Metanephros (tissue), 2 donors: Measurements from ENCODE around the gene NECTIN4. TPM values are rescaled to one million over a fixed set of nuclear protein-coding genes. Genes with fewer than 3 reads are reported as not detected.

Experiments
- small RNA-seq: library from RNA; depleted of rRNA; stranded (forward); fragments of <200 nt; gene quantifications from one replicate; pipeline ENCODE3, GENCODE V24; 2014; ENCODE audit warnings: low replicate concordance
- total RNA-seq: library from RNA; depleted of rRNA; stranded (reverse); fragments of >200 nt; gene quantifications from one replicate; pipeline ENCODE4 v1.2.3, GENCODE V29; 2014

Gene NECTIN4
- total RNA-seq, result 6.3 TPM

DNA sequence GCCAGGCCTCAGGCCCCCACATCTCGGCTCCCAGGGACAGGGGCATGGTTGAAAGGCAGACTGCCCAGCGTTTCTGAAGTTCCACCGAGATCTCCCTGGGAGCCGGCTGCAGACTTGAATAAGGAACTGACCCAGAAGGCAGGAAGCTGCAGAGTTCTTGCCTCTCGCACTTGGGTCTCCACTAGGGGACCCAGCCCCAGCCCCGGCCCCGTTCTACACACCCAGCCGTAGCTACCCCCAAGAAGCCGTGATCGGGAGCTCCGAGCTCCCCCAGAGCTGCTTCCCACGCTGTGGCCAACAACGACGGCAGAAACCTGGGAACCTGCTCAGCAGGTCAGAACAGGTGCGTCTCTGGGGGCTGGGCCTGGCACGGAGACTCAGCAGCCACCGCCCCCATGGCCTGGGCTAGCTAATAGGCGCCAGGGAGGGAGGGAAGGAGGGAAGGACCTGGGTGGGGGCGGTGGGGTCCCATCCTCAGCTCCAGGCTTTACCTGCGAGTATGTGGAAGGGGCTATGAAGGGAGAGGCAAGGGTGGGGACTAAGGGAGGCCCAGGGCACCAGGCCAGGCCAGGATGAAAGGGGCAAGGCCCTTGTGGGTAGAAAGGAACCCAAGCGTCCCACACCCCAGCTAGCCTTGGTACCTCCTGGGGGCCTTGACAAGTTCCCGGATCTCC is at the start of gene NECTIN4:
Gene NECTIN4 (minus strand): TSS at position 308 of the 674 bp plus-strand sequence. CDS start 262 bp downstream, at position 46.

DNA sequence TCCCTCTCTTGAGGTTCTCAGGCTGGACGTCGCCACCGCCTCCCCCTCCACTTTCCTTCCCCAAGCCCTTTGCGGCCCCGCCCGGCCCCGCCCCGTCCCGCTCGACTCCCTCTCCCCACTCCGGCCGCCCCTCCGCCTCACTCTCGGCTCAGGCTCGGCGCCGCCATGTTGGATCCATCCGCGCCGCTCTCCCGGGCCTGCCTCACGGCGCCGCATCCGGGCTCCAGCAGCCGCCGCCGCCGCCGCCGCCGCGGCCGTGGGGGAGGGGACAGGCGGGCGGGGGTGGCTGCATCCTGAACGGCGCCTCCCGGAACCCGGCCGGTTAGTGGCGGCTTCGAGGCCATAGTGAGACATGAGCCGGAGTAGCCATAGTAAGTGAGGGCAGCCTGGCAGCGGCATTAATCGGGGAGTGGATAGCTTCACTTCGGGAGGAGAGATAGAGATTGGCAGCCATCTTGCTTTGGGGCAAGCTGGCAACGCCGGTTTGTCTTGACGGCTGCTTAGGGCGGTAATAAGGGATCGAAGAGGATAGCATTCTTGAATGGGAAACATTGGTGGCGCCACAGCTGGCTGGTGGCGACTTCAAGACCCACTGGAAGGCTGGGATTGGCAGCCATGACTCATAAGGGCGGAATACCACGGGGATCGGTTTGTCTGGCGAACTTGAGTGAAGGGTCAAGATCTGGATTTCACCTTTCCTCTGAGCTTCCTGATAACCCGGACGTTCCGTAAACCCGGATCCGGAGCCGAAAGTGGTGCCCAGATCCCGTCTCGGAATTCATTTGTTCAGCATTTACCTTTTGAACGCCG is 43.3 kb upstream of the NECTIN4 start, which contains the start of gene DEDD:
Gene DEDD (minus strand): TSS at position 258 of the 810 bp plus-strand sequence. CDS start 8,205 bp downstream, outside the sequence.

DNA sequence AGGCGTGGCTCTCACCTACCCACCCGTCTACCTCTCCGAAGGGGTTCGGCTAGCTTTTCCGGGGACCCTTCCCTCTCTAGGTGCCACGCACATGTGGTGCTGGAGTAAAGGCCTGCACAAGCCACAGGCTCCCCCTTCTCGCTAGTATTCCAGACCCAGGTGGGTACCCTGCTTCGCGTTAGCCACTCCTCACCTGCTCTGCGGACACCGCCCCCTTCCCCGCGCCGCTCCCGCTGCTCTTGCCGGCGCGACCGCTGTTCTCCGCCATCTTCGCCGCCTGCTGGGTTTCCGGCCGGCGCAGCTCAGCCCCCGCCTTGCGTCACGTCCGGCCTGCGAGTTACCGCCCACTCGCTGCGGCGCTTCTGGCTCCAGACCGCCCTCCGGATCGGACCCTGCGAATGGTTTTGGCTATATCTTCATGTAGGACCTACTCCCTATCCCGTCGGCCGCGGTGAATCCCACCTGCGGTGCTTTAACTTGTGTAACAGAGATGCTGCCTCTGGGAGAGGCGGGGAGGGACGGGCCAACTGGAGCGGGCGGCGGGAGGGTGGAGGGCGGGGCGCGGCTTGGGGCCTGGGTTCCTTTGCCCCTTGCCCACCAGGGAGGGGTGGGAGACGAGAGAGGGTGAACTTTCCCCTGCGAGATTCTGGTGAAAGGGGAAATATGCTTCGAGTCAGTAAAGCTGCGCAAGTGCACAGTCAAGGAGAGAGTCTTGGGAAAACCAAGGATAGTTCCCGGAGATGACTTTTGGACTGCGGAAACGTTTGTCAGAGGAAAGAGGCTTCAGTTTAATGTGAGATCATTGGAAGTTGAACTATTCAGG is 28.6 kb upstream of the NECTIN4 start, which contains the start of the genes NIT1 and PFDN2:
Gene NIT1 (plus strand): TSS at position 347 of the 823 bp plus-strand sequence. CDS start 72 bp downstream, at position 419.
Gene PFDN2 (minus strand): TSS at position 279 of the 823 bp plus-strand sequence. CDS start 11 bp downstream, at position 268.

DNA sequence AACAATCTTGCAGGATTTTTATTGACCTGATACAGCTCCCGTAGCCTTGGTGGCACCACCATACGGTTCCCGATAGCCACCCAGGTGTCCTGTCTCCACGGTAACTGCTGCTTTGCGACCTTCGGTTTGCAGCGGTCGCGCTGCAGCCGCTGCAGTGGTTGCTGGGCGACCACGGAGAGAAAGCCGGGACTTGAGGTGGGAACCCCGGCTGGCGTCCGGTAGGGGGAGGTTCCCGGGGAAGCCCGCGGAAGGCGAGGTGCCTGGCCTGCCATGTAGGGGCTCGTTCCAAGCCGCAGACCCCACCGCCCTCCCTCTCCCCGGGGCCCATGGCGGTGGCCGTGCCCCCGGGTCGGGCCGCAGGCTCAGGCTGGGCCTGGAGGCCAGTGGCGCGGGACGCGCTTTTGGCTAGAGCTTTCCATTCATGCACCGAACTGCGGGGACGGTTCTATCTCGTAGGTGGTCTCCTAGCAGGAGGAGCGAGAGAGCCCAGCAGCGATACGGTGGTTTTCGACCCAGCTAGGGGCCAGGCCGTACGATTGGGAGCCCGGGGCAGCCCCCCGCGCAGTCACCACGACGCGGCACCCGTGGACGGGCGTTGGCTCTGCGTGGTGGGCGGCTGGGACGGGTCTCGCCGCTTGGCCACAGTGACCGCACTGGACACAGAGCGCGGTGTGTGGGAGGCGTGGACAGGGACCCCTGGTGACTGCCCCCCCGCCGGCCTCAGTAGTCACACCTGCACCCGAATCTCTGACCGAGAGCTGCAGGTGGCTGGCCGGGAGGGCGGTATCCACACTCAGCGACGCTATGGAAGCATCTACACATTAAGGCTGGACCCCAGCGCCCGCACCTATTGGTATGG is 9.1 kb upstream of the NECTIN4 start, which contains the start of gene KLHDC9:
Gene KLHDC9 (plus strand): TSS at position 152 of the 859 bp plus-strand sequence. CDS start 175 bp downstream, at position 327.

DNA sequence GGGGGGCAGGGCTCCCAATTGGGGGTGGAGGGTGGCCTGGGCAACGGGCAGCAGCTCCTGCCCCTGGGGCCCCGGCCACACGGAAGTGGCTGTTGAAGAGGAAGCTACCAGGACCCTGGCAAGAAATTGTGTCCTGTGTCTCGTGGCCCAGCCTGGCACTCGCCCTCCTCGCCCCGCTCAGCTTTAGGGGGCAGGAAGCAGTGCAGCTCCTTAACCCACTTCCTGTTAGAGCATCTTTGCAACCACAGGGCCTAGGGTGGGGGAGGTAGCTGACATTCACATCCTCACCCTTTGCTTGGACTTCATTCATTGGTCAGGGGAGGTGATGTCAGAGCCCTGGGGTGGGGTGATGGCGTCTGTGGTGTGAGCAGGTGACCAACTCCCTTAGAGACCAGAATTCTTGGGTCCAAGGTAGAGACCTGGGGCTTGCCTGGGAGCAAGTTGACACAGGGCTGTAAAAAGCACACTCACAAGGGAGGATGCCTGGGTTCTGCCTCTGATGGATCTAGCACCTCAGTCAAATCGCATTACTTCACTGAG is 19.6 kb downstream of the NECTIN4 start, which contains the start of gene ARHGAP30:
Gene ARHGAP30 (minus strand): TSS at position 161 of the 540 bp plus-strand sequence. CDS start 267 bp downstream, outside the sequence.

DNA sequence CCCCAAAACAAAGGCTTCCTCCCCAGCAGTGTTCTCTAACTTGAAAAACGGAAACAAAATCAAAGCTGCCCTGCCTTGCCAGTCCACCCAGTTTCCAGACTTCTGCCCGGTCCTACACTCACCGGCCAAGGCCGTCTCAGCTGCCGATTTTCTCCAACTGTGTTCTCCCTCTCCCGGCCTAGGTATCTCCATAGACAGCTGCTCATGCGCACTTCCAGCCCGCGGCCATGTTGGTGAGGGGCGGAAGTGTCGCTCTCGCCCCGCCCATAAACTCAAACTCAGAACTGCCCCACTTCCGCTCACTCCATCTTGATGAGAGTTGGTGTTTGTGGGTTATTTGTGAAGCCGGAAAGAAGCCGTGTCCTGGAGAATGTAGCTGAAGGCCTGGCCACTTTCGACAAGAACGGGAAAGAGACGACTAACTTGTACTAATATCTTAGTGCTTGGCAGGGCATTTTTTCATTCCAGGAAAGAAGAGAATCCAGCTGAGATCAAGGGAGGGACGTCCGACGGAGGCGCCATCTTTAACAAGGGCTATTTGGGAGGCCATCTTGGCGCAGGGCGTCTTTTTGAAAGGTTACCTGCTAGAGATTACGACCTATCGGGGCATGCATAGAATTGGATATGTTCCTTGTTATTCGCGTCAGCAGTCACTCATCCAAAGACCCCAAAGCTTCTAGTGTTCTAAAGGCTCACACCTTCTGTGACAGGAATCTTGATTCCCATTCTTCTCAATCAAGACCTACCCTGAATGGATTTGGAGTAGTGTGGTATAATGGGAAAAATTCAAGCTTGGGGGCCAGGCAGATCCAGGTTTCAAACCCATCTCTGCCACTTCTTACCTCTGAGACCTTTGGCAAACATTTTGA is 43.4 kb downstream of the NECTIN4 start, which contains the start of gene USF1:
Gene USF1 (minus strand): TSS at position 242 of the 869 bp plus-strand sequence. CDS start 2,702 bp downstream, outside the sequence.

DNA sequence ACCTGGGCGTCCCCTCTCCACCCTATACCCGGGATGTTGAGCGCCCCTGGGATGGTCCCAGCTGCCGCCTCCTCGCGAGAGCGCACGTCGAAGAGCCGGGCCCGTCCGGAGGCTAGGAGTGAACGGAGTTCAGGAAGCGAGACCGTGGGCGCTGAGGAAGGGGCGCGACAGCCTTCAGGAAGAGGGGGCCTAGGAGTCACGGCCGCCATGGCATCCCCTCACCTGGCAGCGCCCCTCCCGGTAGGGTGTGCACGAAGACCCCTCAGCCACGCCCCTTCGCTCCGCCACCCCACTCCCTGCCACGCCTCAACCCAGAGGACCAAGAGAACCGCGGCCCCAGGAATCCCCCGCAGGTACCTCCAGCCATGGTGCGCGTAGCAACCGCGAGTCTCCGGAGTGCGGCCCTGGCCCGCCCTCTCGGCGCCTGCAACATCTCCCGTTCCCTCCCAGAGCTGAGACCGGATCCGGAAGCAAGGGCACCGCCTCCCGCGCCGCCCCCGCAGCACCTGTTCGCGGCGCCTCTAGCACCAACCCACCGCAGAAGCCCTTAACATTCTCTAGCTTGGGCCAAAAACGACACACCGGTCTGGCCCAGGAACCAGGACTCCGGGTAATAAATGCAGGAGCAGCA is 50.7 kb downstream of the NECTIN4 start, which contains the start of gene TSTD1:
Gene TSTD1 (minus strand): TSS at position 442 of the 631 bp plus-strand sequence. CDS start 75 bp downstream, at position 367.

Small RNA genes within 50 kb of the gene (small RNA-seq; reads per million reads assigned to genes)
- not detected for gene AL591806.2

Other genes starting within 250 kb of the NECTIN4 start
- gene CD244, start 226.7 kb downstream of the NECTIN4 start, total RNA-seq, result 0.93 TPM
- gene ITLN1, start 204.4 kb downstream of the NECTIN4 start, total RNA-seq, result 3.2 TPM
- gene ITLN2, start 134.7 kb downstream of the NECTIN4 start, total RNA-seq, result not detected
- 96.5 TPM for gene F11R, start 68.4 kb downstream of the NECTIN4 start, total RNA-seq
- gene TSTD1, start 50.6 kb downstream of the NECTIN4 start, total RNA-seq, result 56.5 TPM
- gene USF1, start 43.6 kb downstream of the NECTIN4 start, total RNA-seq, result 63.2 TPM
- gene ARHGAP30, start 19.7 kb downstream of the NECTIN4 start, total RNA-seq, result 5.5 TPM
- 10.7 TPM for gene KLHDC9, start 8.8 kb upstream of the NECTIN4 start, total RNA-seq
- 16.2 TPM for gene PFDN2, start 28.5 kb upstream of the NECTIN4 start, total RNA-seq
- 43.4 TPM for gene NIT1, start 28.5 kb upstream of the NECTIN4 start, total RNA-seq
- 22.9 TPM for gene DEDD, start 43.1 kb upstream of the NECTIN4 start, total RNA-seq
- 58.5 TPM for gene UFC1, start 64.4 kb upstream of the NECTIN4 start, total RNA-seq
- 27.8 TPM for gene USP21, start 69.9 kb upstream of the NECTIN4 start, total RNA-seq
- gene PPOX, start 76.9 kb upstream of the NECTIN4 start, total RNA-seq, result 26.1 TPM
- 40.8 TPM for gene B4GALT3, start 87.9 kb upstream of the NECTIN4 start, total RNA-seq
- 1.3 TPM for gene ADAMTS4, start 109.5 kb upstream of the NECTIN4 start, total RNA-seq
- gene NDUFS2, start 112.8 kb upstream of the NECTIN4 start, total RNA-seq, result 161 TPM
- 21.9 TPM for gene FCER1G, start 125.7 kb upstream of the NECTIN4 start, total RNA-seq
- gene APOA2, start 134.1 kb upstream of the NECTIN4 start, total RNA-seq, result 0.70 TPM
- gene TOMM40L, start 136.5 kb upstream of the NECTIN4 start, total RNA-seq, result 13.1 TPM
- 0.23 TPM for gene NR1I3, start 148.6 kb upstream of the NECTIN4 start, total RNA-seq
- gene PCP4L1, start 169.2 kb upstream of the NECTIN4 start, total RNA-seq, result 1.3 TPM
- gene MPZ, start 220.4 kb upstream of the NECTIN4 start, total RNA-seq, result 8.2 TPM
- gene SDHC, start 224.8 kb upstream of the NECTIN4 start, total RNA-seq, result 104 TPM